Brain microvascular endothelial cell (primary cell): ENCODE results near the gene DNMT3A.
A peak's percentile ranks its signal among the peaks of the same experiment; 100 is the strongest.

Experiments
- DNase-seq: peaks from one replicate; pipeline ENCODE4 v3.0.0-alpha.2; 2020
- H3K27ac ChIP-seq: fragments of 250-450 bp; sonication (Bioruptor Pico); 2 replicates; pipeline ENCODE4 v1.5.1; 2020; ENCODE audit warnings: mild to moderate bottlenecking, moderate library complexity
- H3K27me3 ChIP-seq: fragments of 250-450 bp; sonication (Bioruptor Pico); replicated peaks from 2 replicates; pipeline ENCODE4 v1.5.1; 2020; ENCODE audit warnings: mild to moderate bottlenecking
- H3K36me3 ChIP-seq: fragments of 250-450 bp; sonication (Bioruptor Pico); replicated peaks from 2 replicates; pipeline ENCODE4 v1.5.1; 2020; ENCODE audit warnings: mild to moderate bottlenecking
- H3K4me3 ChIP-seq: 2 replicates; pipeline ENCODE4 v1.5.1; 2011; ENCODE audit warnings: low read depth, mild to moderate bottlenecking, control low read depth, low read length, moderate library complexity
- CTCF ChIP-seq: IDR thresholded peaks from 2 replicates; pipeline ENCODE4 v1.5.1; 2011; ENCODE audit warnings: low read depth, mild to moderate bottlenecking, moderate library complexity, low read length, control low read depth, inconsistent platforms; ENCODE audit errors: missing control alignments
- in situ Hi-C: cut with HindIII; loops from 2 replicates; pipeline ENCODE4 v1.10.0; 2017; ENCODE audit warnings: low sequenced_read_pairs, low pct_ligation_motif_present

Gene DNMT3A

GRCh38 chr2:25250331-25251070 is 91.2 kb downstream of the DNMT3A start:
- in situ Hi-C loops = no loop called here
- H3K36me3 ChIP-seq = peaks cover 17% of the 10 kb centered on the region
- peak; percentile 73 for DNase-seq
- H3K27ac ChIP-seq = no peak overlapping the region
- TF ChIP-seq CTCF = no peak
- H3K27me3 ChIP-seq = no peaks in the 10 kb centered on the region
- peak overlapping the region; percentile 58 for H3K4me3 ChIP-seq

GRCh38 chr2:25249785-25250184 is 91.9 kb downstream of the DNMT3A start:
- Histone ChIP-seq H3K27ac (no peak overlapping the region), H3K4me3 (no peak overlapping the region), H3K36me3 (peaks cover 24% of the 10 kb centered on the region), H3K27me3 (no peaks in the 10 kb centered on the region)
- TF ChIP-seq CTCF = no peak
- in situ Hi-C loops = no loop called here
- DNase-seq = no peak

- Histone ChIP-seq H3K27me3 (no peaks in the 10 kb centered on the region), H3K36me3 (peaks cover 36% of the 10 kb centered on the region), H3K4me3 (no peak overlapping the region), H3K27ac (no peak overlapping the region)
- in situ Hi-C loops = no loop called here
- no peak for TF ChIP-seq CTCF
- no peak for DNase-seq
Observed at GRCh38 chr2:25247792-25248512, 93.8 kb downstream of the DNMT3A start.

GRCh38 chr2:25246558-25247290 is 95.0 kb downstream of the DNMT3A start:
- H3K36me3 ChIP-seq = peaks cover 36% of the 10 kb centered on the region
- TF ChIP-seq CTCF = no peak
- in situ Hi-C loops = no loop called here

GRCh38 chr2:25246001-25246400 is 95.7 kb downstream of the DNMT3A start:
- Histone ChIP-seq H3K4me3 (no peak overlapping the region), H3K36me3 (peaks cover 39% of the 10 kb centered on the region), H3K27ac (no peak overlapping the region), H3K27me3 (no peaks in the 10 kb centered on the region)
- in situ Hi-C loops = no loop called here
- no peak for TF ChIP-seq CTCF
- DNase-seq = no peak

More at GRCh38 chr2:25246558-25247290, 95.0 kb downstream of the DNMT3A start:
- H3K4me3 ChIP-seq = no peak overlapping the region
- H3K27me3 ChIP-seq = no peaks in the 10 kb centered on the region
- no peak overlapping the region for H3K27ac ChIP-seq
- no peak for DNase-seq
